Ishikawa (cell line): ENCODE results near the gene TRABD2A.

Experiments used
- CEBPB ChIP-seq: IDR thresholded peaks from 2 replicates; pipeline ENCODE4 v1.6.1; 2012
- CREB1 ChIP-seq: IDR thresholded peaks from 2 replicates; pipeline ENCODE4 v1.6.1; 2012; ENCODE audit warnings: low read depth
- EGR1 ChIP-seq: IDR thresholded peaks from 2 replicates; pipeline ENCODE4 v1.6.1; 2012
- EP300 ChIP-seq: IDR thresholded peaks from 2 replicates; pipeline ENCODE4 v1.6.1; 2012; ENCODE audit warnings: borderline replicate concordance
- FOXM1 ChIP-seq: IDR thresholded peaks from 2 replicates; pipeline ENCODE4 v1.6.1; 2012; ENCODE audit warnings: low read depth, borderline replicate concordance
- MAX ChIP-seq: IDR thresholded peaks from 2 replicates; pipeline ENCODE4 v1.6.1; 2012
- NFIC ChIP-seq: IDR thresholded peaks from 2 replicates; pipeline ENCODE4 v1.6.1; 2012
- RAD21 ChIP-seq: IDR thresholded peaks from 2 replicates; pipeline ENCODE4 v1.6.1; 2012; ENCODE audit warnings: low read depth
- REST ChIP-seq: IDR thresholded peaks from 2 replicates; pipeline ENCODE4 v1.6.1; 2012; ENCODE audit warnings: low read depth, mild to moderate bottlenecking
- TAF1 ChIP-seq: IDR thresholded peaks from 2 replicates; pipeline ENCODE4 v1.6.1; 2012; ENCODE audit warnings: low read depth, mild to moderate bottlenecking
- TCF12 ChIP-seq: IDR thresholded peaks from 2 replicates; pipeline ENCODE4 v1.6.1; 2012; ENCODE audit warnings: low read depth
- TEAD4 ChIP-seq: IDR thresholded peaks from 2 replicates; pipeline ENCODE4 v1.6.1; 2012
- USF1 ChIP-seq: IDR thresholded peaks from 2 replicates; pipeline ENCODE4 v1.6.1; 2012
- YY1 ChIP-seq: IDR thresholded peaks from 2 replicates; pipeline ENCODE4 v1.6.1; 2012; ENCODE audit warnings: low read depth
- ZBTB7A ChIP-seq: IDR thresholded peaks from 2 replicates; pipeline ENCODE4 v1.6.1; 2012; ENCODE audit warnings: low read depth

The TRABD2A gene

GRCh38 chr2:84924173-84925106 lies 43.6 kb upstream of the TRABD2A start:
- TF ChIP-seq NFIC (no peak), EP300 (no peak), TCF12 (no peak), ZBTB7A (no peak), YY1 (no peak), RAD21 (no peak), CEBPB (no peak), FOXM1 (no peak), TAF1 (no peak), TEAD4 (no peak), CREB1 (no peak), REST (no peak), USF1 (no peak), EGR1 (no peak), MAX (no peak)

- TF ChIP-seq RAD21 (no peak), CREB1 (no peak), TCF12 (no peak), TAF1 (no peak), CEBPB (no peak), NFIC (no peak), ZBTB7A (no peak), YY1 (no peak), REST (no peak), MAX (no peak), TEAD4 (no peak), USF1 (no peak), EGR1 (no peak), FOXM1 (no peak), EP300 (no peak)
These were observed 42.1 kb upstream of the TRABD2A start for GRCh38 chr2:84923009-84923408.

GRCh38 chr2:84919885-84920580 lies 39.1 kb upstream of the TRABD2A start:
- peak; percentile 38; the same call in 1 of the 2 replicates for TF ChIP-seq YY1
- peak; percentile 56; the same call in 1 of the 2 replicates for TF ChIP-seq MAX
- no peak for TF ChIP-seq USF1
- TF ChIP-seq TEAD4 = peak; percentile 86
- TF ChIP-seq ZBTB7A = 0 out of 2 replicates have a peak, but pooled peaks have one; percentile 28
- TF ChIP-seq TCF12 = peak; percentile 77
- no peak for TF ChIP-seq CREB1
- no peak for TF ChIP-seq RAD21
- TF ChIP-seq TAF1 = no peak
- TF ChIP-seq CEBPB = peak; percentile 90
- TF ChIP-seq EP300 = peak; percentile 79; the same call in 1 of the 2 replicates
- TF ChIP-seq NFIC = peak; percentile 75
- TF ChIP-seq REST = no peak
- peak; percentile 78 for TF ChIP-seq FOXM1
- TF ChIP-seq EGR1 = peak; percentile 99
